Measurements from ENCODE around the gene HES7. TPM values are rescaled to one million over a fixed set of nuclear protein-coding genes. Genes with fewer than 3 reads are reported as not detected.

Gene HES7
- total RNA-seq, 2 experiments from 2014 or later, result 0.15 to 0.20 TPM

DNA sequence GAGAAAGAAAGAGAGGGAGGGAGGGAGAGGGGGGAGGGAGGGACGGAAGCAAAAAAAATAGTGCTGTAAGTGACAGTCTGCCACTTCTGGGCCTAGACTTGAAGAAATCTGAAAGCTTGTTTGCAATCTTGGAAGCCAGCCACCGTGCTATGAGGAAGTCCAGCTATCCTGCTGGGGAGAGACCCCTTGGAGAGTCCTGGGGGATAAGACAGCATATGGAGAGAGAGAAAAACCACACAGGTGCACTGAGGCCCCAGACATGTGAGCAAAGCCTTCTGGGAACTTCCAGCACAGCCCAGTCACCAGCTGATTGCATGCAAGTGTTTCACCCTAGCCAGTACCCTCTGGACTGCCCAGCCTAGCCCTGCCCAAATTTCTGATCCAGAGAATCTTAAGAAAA lies 23.8 kb downstream of the HES7 start:
- peaks cover 8% of the 10 kb centered on the region for H3K27me3 Mint-ChIP-seq
- no peak for DNase-seq
- H3K4me1 Mint-ChIP-seq, result peaks cover 3% of the 10 kb centered on the region
- H3K4me3 Mint-ChIP-seq, result no peak overlapping the region
- H3K9me3 Mint-ChIP-seq, result no peaks in the 10 kb centered on the region
- CTCF ChIA-PET, result interaction anchor here (0.9 to 2.0 kb wide), 3 partner anchors 10 to 19 kb away, joined by 3 to 6 read pairs (median 4); no protein-coding TSS in a partner anchor
- no peaks in the 10 kb centered on the region for H3K36me3 Mint-ChIP-seq (ENCODE audit: low read depth)
- H3K27ac Mint-ChIP-seq, result no peak overlapping the region
- POLR2A ChIA-PET, result no interaction called here

- no peaks in the 10 kb centered on the region for H3K9me3 Mint-ChIP-seq
- CTCF ChIA-PET, result interaction anchor here (1.4 kb wide), 1 partner anchor 9 kb away, joined by 3 read pairs; the partner anchor contains the start of gene ALOX12B
- peaks cover 14% of the 10 kb centered on the region for H3K4me1 Mint-ChIP-seq
- DNase-seq, result no peak
- H3K4me3 Mint-ChIP-seq, result no peak overlapping the region
- H3K36me3 Mint-ChIP-seq (ENCODE audit: low read depth), result no peaks in the 10 kb centered on the region
- H3K27ac Mint-ChIP-seq, result no peak overlapping the region
- peaks cover 12% of the 10 kb centered on the region for H3K27me3 Mint-ChIP-seq
- POLR2A ChIA-PET, result no interaction called here
Observed at GRCh38 chr17:8096541-8096940, 27.4 kb downstream of the HES7 start.

DNA sequence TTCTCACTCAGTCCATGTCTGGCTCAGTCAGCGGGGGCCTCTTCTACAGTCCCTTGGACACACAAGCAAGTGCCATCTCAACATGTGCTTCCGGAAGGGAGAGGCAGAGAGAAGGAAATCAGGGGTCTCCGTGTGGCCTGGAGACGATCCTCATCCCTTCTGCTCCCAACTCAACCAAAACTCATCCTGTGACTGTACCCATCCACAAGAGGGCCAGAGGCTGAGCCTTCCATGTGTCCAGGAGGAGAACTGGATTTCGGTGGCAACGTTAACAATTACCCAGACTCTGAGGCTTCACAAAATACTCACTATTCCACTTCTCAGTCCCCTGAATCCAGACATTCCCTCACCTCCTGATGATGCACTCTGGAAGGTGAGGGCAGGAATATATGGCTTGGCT lies 28.5 kb downstream of the HES7 start:
- no peak for DNase-seq
- Mint-ChIP-seq H3K27me3 (peaks cover 20% of the 10 kb centered on the region), H3K4me3 (no peak overlapping the region), H3K4me1 (peaks cover 14% of the 10 kb centered on the region), H3K36me3 (ENCODE audit: low read depth) (no peaks in the 10 kb centered on the region), H3K27ac (no peak overlapping the region), H3K9me3 (no peaks in the 10 kb centered on the region)
- ChIA-PET CTCF (interaction anchor here (1.4 to 3.6 kb wide), 3 partner anchors 8 to 22 kb away, joined by 3 to 27 read pairs (median 15); partner anchors contain the start of genes ALOX12B and ALOXE3), POLR2A (no interaction called here)

DNA sequence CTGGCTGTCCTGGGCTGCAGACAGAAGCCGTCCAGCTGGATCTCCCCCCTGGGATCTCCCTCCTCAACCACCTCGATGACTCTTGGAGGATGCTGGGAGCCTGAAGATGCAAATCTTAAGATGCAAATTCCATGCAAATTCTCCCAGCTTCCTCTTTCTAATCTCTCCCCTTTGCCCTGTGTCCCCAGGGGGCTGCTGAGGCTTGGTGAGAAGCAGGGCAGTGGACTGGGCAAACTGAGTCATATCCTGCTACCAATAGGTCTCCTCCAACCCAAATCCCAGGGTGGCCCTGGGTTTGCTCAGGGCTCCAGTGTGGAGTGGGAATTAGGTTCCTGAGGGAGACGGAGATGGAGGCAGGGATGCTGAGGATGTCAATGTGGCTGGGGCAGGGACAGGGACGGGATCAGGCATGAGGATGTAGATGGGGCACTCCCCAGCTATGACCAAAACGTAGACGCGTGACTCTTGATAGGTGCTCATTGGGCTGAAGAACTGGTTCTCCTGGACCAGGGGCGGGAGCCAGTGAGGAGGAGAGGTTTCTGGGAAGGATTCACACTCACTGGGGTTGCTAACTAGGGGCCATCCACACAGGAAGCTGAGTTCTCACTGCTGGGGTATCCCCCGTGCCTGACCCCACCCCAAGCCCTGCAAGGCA lies 32.7 kb downstream of the HES7 start:
- POLR2A ChIA-PET, result no interaction called here
- CTCF ChIA-PET, result interaction anchor here (0.9 to 5.1 kb wide), 6 partner anchors 11 to 48 kb away, joined by 3 to 32 read pairs (median 6); no protein-coding TSS in a partner anchor
- Mint-ChIP-seq H3K4me1 (peaks cover 14% of the 10 kb centered on the region), H3K4me3 (no peak overlapping the region), H3K36me3 (ENCODE audit: low read depth) (no peaks in the 10 kb centered on the region), H3K27ac (no peak overlapping the region), H3K9me3 (no peaks in the 10 kb centered on the region), H3K27me3 (peaks cover 30% of the 10 kb centered on the region)
- DNase-seq, result no peak

GRCh38 chr17:8089728-8090127 lies 34.2 kb downstream of the HES7 start:
- POLR2A ChIA-PET, result no interaction called here
- Mint-ChIP-seq H3K4me1 (peaks cover 8% of the 10 kb centered on the region), H3K36me3 (ENCODE audit: low read depth) (no peaks in the 10 kb centered on the region), H3K27ac (no peak overlapping the region), H3K9me3 (no peaks in the 10 kb centered on the region), H3K27me3 (peaks cover 25% of the 10 kb centered on the region), H3K4me3 (no peak overlapping the region)
- no peak for DNase-seq
- CTCF ChIA-PET, result interaction anchor here (0.5 to 5.1 kb wide), 7 partner anchors 10 to 172 kb away, joined by 3 to 32 read pairs (median 4); no protein-coding TSS in a partner anchor

GRCh38 chr17:8087952-8088230 lies 36.0 kb downstream of the HES7 start:
- ChIA-PET POLR2A (no interaction called here), CTCF (interaction anchor here (1.1 to 3.5 kb wide), 4 partner anchors 8 to 22 kb away, joined by 3 to 15 read pairs (median 5); no protein-coding TSS in a partner anchor)
- Mint-ChIP-seq H3K27ac (no peak overlapping the region), H3K36me3 (ENCODE audit: low read depth) (no peaks in the 10 kb centered on the region), H3K4me3 (no peak overlapping the region), H3K27me3 (peaks cover 25% of the 10 kb centered on the region), H3K9me3 (no peaks in the 10 kb centered on the region), H3K4me1 (no peaks in the 10 kb centered on the region)
- DNase-seq, result no peak

DNA sequence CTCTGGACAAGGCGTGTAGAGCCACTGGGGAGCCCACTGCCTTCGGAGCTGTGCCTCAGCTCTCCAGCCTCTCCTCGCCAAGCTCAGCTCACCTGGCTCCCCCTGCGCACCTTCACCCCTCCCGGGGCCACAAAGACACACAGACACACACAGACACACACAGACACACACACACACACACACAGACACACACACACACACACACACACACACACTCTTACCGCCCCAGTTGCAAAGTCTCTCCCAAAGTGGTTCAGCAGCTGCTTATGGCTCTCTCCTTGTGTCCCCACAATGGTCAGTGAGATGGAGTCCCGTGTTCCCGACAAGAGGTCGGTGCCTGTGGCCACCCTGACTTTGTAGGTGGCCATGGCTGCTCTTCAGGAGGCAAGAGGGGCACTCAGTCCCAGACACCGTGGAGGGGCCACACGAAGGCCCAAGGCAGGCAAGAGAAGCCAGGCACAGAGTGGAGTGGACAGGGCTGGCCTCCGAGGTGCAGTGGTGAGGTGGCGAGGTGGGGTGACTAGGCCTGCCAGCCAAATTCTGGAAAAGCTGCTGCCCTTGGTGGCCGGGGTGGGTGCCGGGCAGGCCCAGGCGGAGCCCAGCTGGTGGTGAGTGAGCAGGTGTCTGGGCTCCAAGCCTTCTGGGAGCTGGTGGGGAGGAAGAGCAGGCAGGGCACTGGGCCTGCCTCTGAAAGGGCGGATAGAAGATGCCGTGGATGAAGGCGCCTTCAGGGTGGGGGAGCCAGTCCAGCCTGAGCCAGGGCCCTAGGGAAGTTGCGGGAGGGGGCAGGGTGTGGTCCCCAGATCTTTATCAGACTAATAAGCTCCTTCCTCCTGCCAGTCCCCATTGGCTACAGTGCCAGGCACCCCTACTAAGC lies 36.6 kb downstream of the HES7 start, which contains the start of gene ALOX12B:
TSS of gene ALOX12B (minus strand) at position 642 of the 877 bp plus-strand sequence. CDS start at position 368, 274 bp downstream.
- no peak within 1 kb of the TSS for H3K4me3 Mint-ChIP-seq
- ChIA-PET CTCF (interaction anchor here (1.1 to 3.5 kb wide), 4 partner anchors 9 to 32 kb away, joined by 3 to 15 read pairs (median 6); no protein-coding TSS in a partner anchor), POLR2A (no interaction called here)
- H3K9me3 Mint-ChIP-seq, result no peaks in the 10 kb centered on the region
- H3K27me3 Mint-ChIP-seq, result peaks cover 20% of the 10 kb centered on the region
- peak within 1 kb of the TSS; percentile 15 for H3K27ac Mint-ChIP-seq
- no peak for DNase-seq
- H3K4me1 Mint-ChIP-seq, result no peaks in the 10 kb centered on the region
- H3K36me3 Mint-ChIP-seq (ENCODE audit: low read depth), result no peaks in the 10 kb centered on the region

DNA sequence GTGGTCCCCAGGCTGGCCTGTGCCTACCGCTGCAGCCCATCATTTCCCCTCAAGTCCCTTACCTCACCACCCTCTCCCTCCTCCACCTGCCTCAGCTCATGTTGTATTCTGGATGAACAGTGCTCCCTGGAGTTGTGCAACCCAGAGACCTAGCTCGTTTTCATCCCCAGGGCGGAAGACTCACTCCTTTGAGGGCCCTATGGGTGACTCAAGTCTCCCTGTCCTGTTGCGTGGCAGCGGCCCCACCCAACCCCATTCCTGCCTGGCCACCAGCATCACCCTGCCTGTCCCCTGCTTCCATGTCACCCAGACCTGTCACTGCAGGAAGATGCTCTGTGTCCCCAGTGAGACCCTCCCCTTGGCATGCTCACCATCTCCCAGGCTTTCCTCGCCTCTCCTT lies 39.7 kb downstream of the HES7 start:
- no peak overlapping the region for H3K4me3 Mint-ChIP-seq
- peaks cover 15% of the 10 kb centered on the region for H3K4me1 Mint-ChIP-seq
- H3K36me3 Mint-ChIP-seq (ENCODE audit: low read depth), result no peaks in the 10 kb centered on the region
- CTCF ChIA-PET, result interaction anchor here (0.6 to 2.2 kb wide), 6 partner anchors 9 to 43 kb away, joined by 3 to 14 read pairs (median 5); partner anchors contain the start of gene ALOXE3
- peaks cover 7% of the 10 kb centered on the region for H3K27me3 Mint-ChIP-seq
- no peaks in the 10 kb centered on the region for H3K9me3 Mint-ChIP-seq
- no peak for DNase-seq
- POLR2A ChIA-PET, result no interaction called here
- H3K27ac Mint-ChIP-seq, result no peak overlapping the region

DNA sequence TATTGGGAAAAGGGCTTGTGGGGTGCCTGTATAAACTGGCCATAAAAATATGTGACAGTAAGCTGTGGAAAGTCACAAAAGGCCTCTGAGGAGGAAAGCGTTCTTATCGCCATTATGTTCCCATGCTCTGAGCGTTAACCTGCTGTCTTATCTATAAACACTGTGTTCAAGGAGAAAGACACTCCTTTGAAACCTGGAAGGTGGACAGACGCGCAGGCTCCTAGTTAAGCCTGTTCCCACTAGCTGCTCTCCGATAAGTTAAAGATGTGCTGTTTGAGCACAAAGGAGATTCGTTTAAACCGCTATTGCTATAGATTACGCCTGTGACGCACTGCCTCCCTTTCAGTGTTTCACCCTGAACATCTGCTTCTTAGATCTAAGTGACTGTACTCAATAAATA lies 41.6 kb downstream of the HES7 start:
- Mint-ChIP-seq H3K9me3 (no peaks in the 10 kb centered on the region), H3K36me3 (ENCODE audit: low read depth) (no peaks in the 10 kb centered on the region), H3K4me1 (peaks cover 18% of the 10 kb centered on the region), H3K27me3 (no peaks in the 10 kb centered on the region), H3K27ac (no peak overlapping the region), H3K4me3 (no peak overlapping the region)
- ChIA-PET POLR2A (no interaction called here), CTCF (no interaction called here)
- no peak for DNase-seq

- H3K4me3 Mint-ChIP-seq, result no peak overlapping the region
- no peaks in the 10 kb centered on the region for H3K27me3 Mint-ChIP-seq
- H3K9me3 Mint-ChIP-seq, result no peaks in the 10 kb centered on the region
- peaks cover 18% of the 10 kb centered on the region for H3K4me1 Mint-ChIP-seq
- H3K36me3 Mint-ChIP-seq (ENCODE audit: low read depth), result no peaks in the 10 kb centered on the region
- CTCF ChIA-PET, result no interaction called here
- POLR2A ChIA-PET, result no interaction called here
- H3K27ac Mint-ChIP-seq, result no peak overlapping the region
- DNase-seq, result no peak
Observed at GRCh38 chr17:8081876-8082275, 42.0 kb downstream of the HES7 start.

DNA sequence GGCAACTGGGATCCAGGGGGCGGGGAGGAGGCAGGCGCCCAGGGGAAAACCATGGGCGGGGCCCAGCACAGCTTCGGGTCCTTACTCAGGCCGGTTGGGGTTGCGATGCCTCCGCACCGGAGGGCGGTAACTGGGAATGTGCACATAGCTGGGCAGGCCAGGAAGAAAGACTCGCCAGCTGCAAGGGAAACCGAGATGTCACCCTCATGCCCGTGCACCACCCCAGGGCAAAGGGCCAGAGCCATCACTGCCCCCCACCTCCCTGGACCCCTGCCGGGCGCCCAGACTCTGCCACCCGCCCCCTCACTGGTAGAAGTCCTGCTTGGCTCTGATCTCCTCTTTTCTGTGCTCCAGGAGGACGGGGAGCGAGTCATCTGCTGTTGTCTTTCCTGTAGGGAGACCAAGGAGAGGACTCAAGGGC lies 43.1 kb downstream of the HES7 start:
- H3K27ac Mint-ChIP-seq, result no peak overlapping the region
- no peaks in the 10 kb centered on the region for H3K9me3 Mint-ChIP-seq
- H3K4me3 Mint-ChIP-seq, result no peak overlapping the region
- CTCF ChIA-PET, result interaction anchor here (0.8 to 1.0 kb wide), 4 partner anchors 10 to 30 kb away, joined by 3 to 4 read pairs (median 3); no protein-coding TSS in a partner anchor
- H3K36me3 Mint-ChIP-seq (ENCODE audit: low read depth), result no peaks in the 10 kb centered on the region
- POLR2A ChIA-PET, result no interaction called here
- H3K4me1 Mint-ChIP-seq, result peaks cover 18% of the 10 kb centered on the region
- DNase-seq, result no peak
- H3K27me3 Mint-ChIP-seq, result no peaks in the 10 kb centered on the region

DNA sequence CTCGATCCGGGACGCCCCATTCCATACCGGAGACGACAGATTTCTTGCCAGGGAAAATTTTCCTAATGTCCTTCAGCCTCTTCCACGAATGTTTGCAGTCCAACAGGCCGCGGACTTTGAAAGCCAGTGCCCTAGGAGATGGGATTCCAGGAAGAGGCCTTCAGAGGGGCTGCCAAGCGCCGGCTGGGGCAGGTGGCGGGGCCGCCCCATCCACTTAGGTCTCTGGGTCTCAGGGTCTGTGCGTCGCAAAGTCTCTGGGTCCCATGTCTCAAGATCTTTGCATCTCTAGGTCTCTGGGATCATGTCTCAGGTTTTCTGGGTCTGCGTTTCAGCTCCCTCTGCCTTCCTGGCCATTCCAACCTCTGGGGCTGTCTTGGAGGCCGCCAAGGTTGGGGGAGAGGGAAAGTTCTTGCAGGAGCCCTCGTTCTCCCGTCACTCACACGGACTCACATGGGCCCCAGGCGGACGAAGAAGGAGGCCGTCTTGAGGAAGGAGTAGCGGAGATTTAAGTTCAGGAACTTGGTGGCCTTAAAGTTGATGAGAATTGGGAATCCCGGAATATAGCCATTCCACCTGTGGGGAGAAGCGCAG lies 43.6 kb downstream of the HES7 start:
- no peak for DNase-seq
- Mint-ChIP-seq H3K4me3 (peak overlapping the region; percentile 79), H3K4me1 (peaks cover 18% of the 10 kb centered on the region), H3K36me3 (ENCODE audit: low read depth) (no peaks in the 10 kb centered on the region), H3K27me3 (peaks cover 3% of the 10 kb centered on the region), H3K27ac (no peak overlapping the region), H3K9me3 (no peaks in the 10 kb centered on the region)
- ChIA-PET CTCF (interaction anchor here (0.8 to 1.0 kb wide), 6 partner anchors 10 to 303 kb away, joined by 3 to 7 read pairs (median 4); no protein-coding TSS in a partner anchor), POLR2A (no interaction called here)

Measured in activated CD4-positive, alpha-beta T cell treated with anti-CD3 and anti-CD28 coated beads, Interleukin-2, amount 10 ng/mL, durations not matched to agents 7 days and 5 days (primary cell).